ENCODE results near the gene ATP1A4.

Gene ATP1A4

GRCh38 chr1:160148121-160148520 lies 3.3 kb upstream of the ATP1A4 start:
- no peak for DNase-seq

- peak; percentile 14 for DNase-seq
Observed at GRCh38 chr1:160149233-160149632, 2.2 kb upstream of the ATP1A4 start.

GRCh38 chr1:160149716-160150115 lies 1.7 kb upstream of the ATP1A4 start:
- DNase-seq: peak; percentile 62

GRCh38 chr1:160154790-160155189 lies 3.4 kb downstream of the ATP1A4 start:
- DNase-seq: no peak

- DNase-seq: no peak
Observed at GRCh38 chr1:160156361-160156760, 5.0 kb downstream of the ATP1A4 start.

- DNase-seq: no peak
Observed at GRCh38 chr1:160157174-160157573, 5.8 kb downstream of the ATP1A4 start.

GRCh38 chr1:160158031-160158430 lies 6.6 kb downstream of the ATP1A4 start:
- no peak for DNase-seq

- DNase-seq: no peak
Observed at GRCh38 chr1:160158534-160158933, 7.1 kb downstream of the ATP1A4 start.

- DNase-seq: no peak
Observed at GRCh38 chr1:160159846-160160245, 8.4 kb downstream of the ATP1A4 start.

GRCh38 chr1:160161965-160162705 lies 10.7 kb downstream of the ATP1A4 start:
- DNase-seq: no peak

- no peak for DNase-seq
Observed at GRCh38 chr1:160162931-160163330, 11.5 kb downstream of the ATP1A4 start.

GRCh38 chr1:160163615-160164014 lies 12.2 kb downstream of the ATP1A4 start:
- DNase-seq: no peak

- DNase-seq: no peak
Observed at GRCh38 chr1:160164121-160164520, 12.7 kb downstream of the ATP1A4 start.

- no peak for DNase-seq
Observed at GRCh38 chr1:160166166-160166868, 14.9 kb downstream of the ATP1A4 start.

GRCh38 chr1:160167056-160167455 lies 15.7 kb downstream of the ATP1A4 start:
- DNase-seq: no peak

- DNase-seq: no peak
Observed at GRCh38 chr1:160167580-160167979, 16.2 kb downstream of the ATP1A4 start.

- no peak for DNase-seq
Observed at GRCh38 chr1:160168016-160168415, 16.6 kb downstream of the ATP1A4 start.

GRCh38 chr1:160168609-160169369 lies 17.4 kb downstream of the ATP1A4 start:
- peak; percentile 40 for DNase-seq

- no peak for DNase-seq
Observed at GRCh38 chr1:160169553-160170399, 18.4 kb downstream of the ATP1A4 start.

- peak; percentile 28 for DNase-seq
Observed at GRCh38 chr1:160171354-160171753, 20.0 kb downstream of the ATP1A4 start.

GRCh38 chr1:160171980-160172379 lies 20.6 kb downstream of the ATP1A4 start:
- no peak for DNase-seq

- no peak for DNase-seq
Observed at GRCh38 chr1:160177231-160177630, 25.8 kb downstream of the ATP1A4 start.

- DNase-seq: no peak
Observed at GRCh38 chr1:160177667-160178066, 26.3 kb downstream of the ATP1A4 start.

Data from fibroblast of skin of right quadriceps (primary cell).